Measurements from ENCODE around the gene FAM210A. TPM values are rescaled to one million over a fixed set of nuclear protein-coding genes. Genes with fewer than 3 reads are reported as not detected.

The FAM210A gene
- total RNA-seq, 2 experiments from 2014 or later = 23.1 to 30.6 TPM

DNA sequence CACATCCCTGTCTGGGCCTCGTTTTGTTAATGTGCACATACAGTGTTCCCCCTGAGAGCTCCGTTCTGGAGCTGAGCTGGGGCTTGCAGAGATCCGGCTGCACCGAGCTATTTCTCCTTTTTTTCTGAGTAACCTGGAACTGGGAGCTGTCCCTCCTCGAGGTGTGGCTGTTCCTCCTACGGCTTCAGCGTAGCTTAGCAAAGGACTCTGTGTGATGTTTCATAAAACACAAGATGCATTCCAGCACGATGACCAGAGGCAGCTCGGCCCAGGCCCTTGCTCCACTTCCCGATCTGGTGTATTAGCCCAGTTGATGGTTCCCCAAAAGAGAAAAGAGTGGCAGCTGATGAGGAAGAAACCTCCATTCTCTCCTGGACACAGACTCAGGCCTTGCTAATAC is 103.0 kb downstream of the FAM210A start:
- peaks cover 6% of the 10 kb centered on the region for H3K4me1 ChIP-seq (ENCODE audit: insufficient read depth, low read length, poor library complexity, severe bottlenecking)
- no peak overlapping the region for H2AFZ ChIP-seq (ENCODE audit: low read length)
- DNase-seq (ENCODE audit: low spot score) = no peak
- CTCF ChIA-PET (ENCODE audit: unreplicated experiment) = no interaction called here
- POLR2A ChIA-PET = interaction anchor here (1.1 to 1.2 kb wide), 2 partner anchors 11 kb away, joined by 3 to 5 read pairs; no protein-coding TSS in a partner anchor
- BruUV-seq (replicated peaks) = no TSS peak
- intact Hi-C loops (cut with micrococcal nuclease; ENCODE audit: unreplicated experiment) = no loop called here
- H4K20me1 ChIP-seq (ENCODE audit: insufficient read depth, low read length) = no peaks in the 10 kb centered on the region
- no peak overlapping the region for H3K27ac ChIP-seq (ENCODE audit: low read depth, low read length, poor library complexity, severe bottlenecking)
- H3K9me3 ChIP-seq (ENCODE audit: low read length) = no peaks in the 10 kb centered on the region
- no peaks in the 10 kb centered on the region for H3K9me2 ChIP-seq (ENCODE audit: insufficient read depth, low read length)
- no peak overlapping the region for H3K4me3 ChIP-seq (ENCODE audit: low read depth, low read length, poor library complexity, severe bottlenecking)
- peaks cover 41% of the 10 kb centered on the region; the same call in 1 of the 2 replicates for H3K36me3 ChIP-seq (ENCODE audit: insufficient read depth, low read length)
- no peak for TF ChIP-seq EZH2phosphoT487 (IDR thresholded peaks at IDR 0.05; ENCODE audit: borderline replicate concordance, low read depth, low read length)
- TF ChIP-seq, protein P1, sequence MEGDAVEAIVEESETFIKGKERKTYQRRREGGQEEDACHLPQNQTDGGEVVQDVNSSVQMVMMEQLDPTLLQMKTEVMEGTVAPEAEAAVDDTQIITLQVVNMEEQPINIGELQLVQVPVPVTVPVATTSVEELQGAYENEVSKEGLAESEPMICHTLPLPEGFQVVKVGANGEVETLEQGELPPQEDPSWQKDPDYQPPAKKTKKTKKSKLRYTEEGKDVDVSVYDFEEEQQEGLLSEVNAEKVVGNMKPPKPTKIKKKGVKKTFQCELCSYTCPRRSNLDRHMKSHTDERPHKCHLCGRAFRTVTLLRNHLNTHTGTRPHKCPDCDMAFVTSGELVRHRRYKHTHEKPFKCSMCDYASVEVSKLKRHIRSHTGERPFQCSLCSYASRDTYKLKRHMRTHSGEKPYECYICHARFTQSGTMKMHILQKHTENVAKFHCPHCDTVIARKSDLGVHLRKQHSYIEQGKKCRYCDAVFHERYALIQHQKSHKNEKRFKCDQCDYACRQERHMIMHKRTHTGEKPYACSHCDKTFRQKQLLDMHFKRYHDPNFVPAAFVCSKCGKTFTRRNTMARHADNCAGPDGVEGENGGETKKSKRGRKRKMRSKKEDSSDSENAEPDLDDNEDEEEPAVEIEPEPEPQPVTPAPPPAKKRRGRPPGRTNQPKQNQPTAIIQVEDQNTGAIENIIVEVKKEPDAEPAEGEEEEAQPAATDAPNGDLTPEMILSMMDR (conservative IDR thresholded peaks at IDR 0.05; ENCODE audit: low read length) = no peak
- H3K4me2 ChIP-seq (ENCODE audit: low read length) = no peak overlapping the region
- peaks cover 8% of the 10 kb centered on the region; the same call in 1 of the 2 replicates for H3K79me2 ChIP-seq (ENCODE audit: insufficient read depth, low read depth, low read length)

DNA sequence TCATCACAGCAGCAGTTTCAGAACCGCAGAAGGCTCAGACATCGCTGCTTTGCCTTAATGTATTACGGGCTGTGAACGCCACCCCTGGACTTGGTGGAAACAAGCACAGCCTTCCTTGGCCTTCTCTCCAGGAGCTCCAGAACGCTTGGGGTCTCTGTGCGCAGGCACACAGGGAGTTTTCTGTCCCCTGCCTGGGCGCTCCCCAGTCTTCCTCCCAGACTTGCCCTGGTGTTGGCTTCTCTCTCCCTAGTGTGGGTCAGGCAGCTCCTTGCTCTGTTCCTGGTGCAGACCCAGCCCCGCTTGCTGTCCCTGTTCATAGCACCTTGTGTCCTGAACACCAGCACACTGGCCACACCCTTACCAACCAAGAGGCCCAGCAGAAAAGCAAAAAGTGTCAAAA is 103.6 kb downstream of the FAM210A start:
- intact Hi-C loops (cut with micrococcal nuclease; ENCODE audit: unreplicated experiment) = no loop called here
- Histone ChIP-seq H3K36me3 (ENCODE audit: insufficient read depth, low read length) (peaks cover 41% of the 10 kb centered on the region; the same call in 1 of the 2 replicates), H3K9me3 (ENCODE audit: low read length) (no peaks in the 10 kb centered on the region), H3K4me2 (ENCODE audit: low read length) (no peak overlapping the region), H2AFZ (ENCODE audit: low read length) (no peak overlapping the region), H4K20me1 (ENCODE audit: insufficient read depth, low read length) (no peaks in the 10 kb centered on the region), H3K79me2 (ENCODE audit: insufficient read depth, low read depth, low read length) (peaks cover 14% of the 10 kb centered on the region; the same call in 1 of the 2 replicates), H3K9me2 (ENCODE audit: insufficient read depth, low read length) (no peaks in the 10 kb centered on the region), H3K4me1 (ENCODE audit: insufficient read depth, low read length, poor library complexity, severe bottlenecking) (peaks cover 12% of the 10 kb centered on the region), H3K4me3 (ENCODE audit: low read depth, low read length, poor library complexity, severe bottlenecking) (no peak overlapping the region), H3K27ac (ENCODE audit: low read depth, low read length, poor library complexity, severe bottlenecking) (no peak overlapping the region)
- DNase-seq (ENCODE audit: low spot score) = no peak
- CTCF ChIA-PET (ENCODE audit: unreplicated experiment) = no interaction called here
- TF ChIP-seq, protein P1 (conservative IDR thresholded peaks at IDR 0.05; ENCODE audit: low read length) = no peak
- no peak for TF ChIP-seq EZH2phosphoT487 (IDR thresholded peaks at IDR 0.05; ENCODE audit: borderline replicate concordance, low read depth, low read length)
- BruUV-seq (replicated peaks) = no TSS peak
- POLR2A ChIA-PET = interaction anchor here (1.2 kb wide), 1 partner anchor 11 kb away, joined by 3 read pairs; no protein-coding TSS in a partner anchor

- Histone ChIP-seq H3K4me1 (ENCODE audit: insufficient read depth, low read length, poor library complexity, severe bottlenecking) (peaks cover 19% of the 10 kb centered on the region), H3K79me2 (ENCODE audit: insufficient read depth, low read depth, low read length) (peaks cover 21% of the 10 kb centered on the region), H3K36me3 (ENCODE audit: insufficient read depth, low read length) (peaks cover 43% of the 10 kb centered on the region; the same call in 1 of the 2 replicates), H4K20me1 (ENCODE audit: insufficient read depth, low read length) (no peaks in the 10 kb centered on the region), H3K27ac (ENCODE audit: low read depth, low read length, poor library complexity, severe bottlenecking) (no peak overlapping the region), H2AFZ (ENCODE audit: low read length) (no peak overlapping the region), H3K9me2 (ENCODE audit: insufficient read depth, low read length) (no peaks in the 10 kb centered on the region), H3K4me2 (ENCODE audit: low read length) (no peak overlapping the region), H3K9me3 (ENCODE audit: low read length) (no peaks in the 10 kb centered on the region), H3K4me3 (ENCODE audit: low read depth, low read length, poor library complexity, severe bottlenecking) (no peak overlapping the region)
- TF ChIP-seq, protein P1 (conservative IDR thresholded peaks at IDR 0.05; ENCODE audit: low read length) = no peak
- no peak for TF ChIP-seq EZH2phosphoT487 (IDR thresholded peaks at IDR 0.05; ENCODE audit: borderline replicate concordance, low read depth, low read length)
- ChIA-PET CTCF (ENCODE audit: unreplicated experiment) (no interaction called here), POLR2A (no interaction called here)
- DNase-seq (ENCODE audit: low spot score) = no peak
- intact Hi-C loops (cut with micrococcal nuclease; ENCODE audit: unreplicated experiment) = no loop called here
- no TSS peak for BruUV-seq (replicated peaks)
Measured at GRCh38 chr18:13621886-13622619, 104.3 kb downstream of the FAM210A start.
